GM21825 (cell line): ENCODE measurements around the gene UBQLNL.
A peak's percentile ranks its signal among the peaks of the same experiment; 100 is the strongest.

ENCODE experiments used
- ATAC-seq: cut with Tn5 transposase; IDR thresholded peaks from one replicate; pipeline ENCODE4 v1.9.1; 2021; ENCODE audit warnings: mild to moderate bottlenecking, moderate library complexity; ENCODE audit not compliant: unreplicated experiment

The UBQLNL gene

DNA sequence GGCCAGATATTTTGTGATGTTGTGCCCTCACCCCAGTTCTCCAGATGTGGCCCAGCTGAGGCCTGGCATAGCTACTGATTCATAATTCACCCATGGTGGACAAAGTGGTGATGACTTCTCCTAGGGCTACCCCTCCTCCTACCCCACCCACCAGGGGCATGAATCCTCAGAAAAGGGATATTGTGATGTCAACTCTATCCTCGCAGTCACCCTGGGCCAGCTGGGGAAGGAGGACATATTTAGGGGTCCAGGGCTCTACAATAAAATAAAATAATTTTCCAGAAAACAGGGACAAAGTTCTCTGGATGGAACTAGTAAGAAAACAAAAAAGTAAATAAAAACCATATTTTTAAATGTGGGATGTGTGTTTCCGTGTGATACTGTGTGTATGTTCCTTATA lies at the start of gene UBQLNL:
Gene UBQLNL (minus strand): TSS at position 101 of the 400 bp plus-strand sequence. CDS start 258 bp downstream, outside the sequence.
- ATAC-seq, result no peak

DNA sequence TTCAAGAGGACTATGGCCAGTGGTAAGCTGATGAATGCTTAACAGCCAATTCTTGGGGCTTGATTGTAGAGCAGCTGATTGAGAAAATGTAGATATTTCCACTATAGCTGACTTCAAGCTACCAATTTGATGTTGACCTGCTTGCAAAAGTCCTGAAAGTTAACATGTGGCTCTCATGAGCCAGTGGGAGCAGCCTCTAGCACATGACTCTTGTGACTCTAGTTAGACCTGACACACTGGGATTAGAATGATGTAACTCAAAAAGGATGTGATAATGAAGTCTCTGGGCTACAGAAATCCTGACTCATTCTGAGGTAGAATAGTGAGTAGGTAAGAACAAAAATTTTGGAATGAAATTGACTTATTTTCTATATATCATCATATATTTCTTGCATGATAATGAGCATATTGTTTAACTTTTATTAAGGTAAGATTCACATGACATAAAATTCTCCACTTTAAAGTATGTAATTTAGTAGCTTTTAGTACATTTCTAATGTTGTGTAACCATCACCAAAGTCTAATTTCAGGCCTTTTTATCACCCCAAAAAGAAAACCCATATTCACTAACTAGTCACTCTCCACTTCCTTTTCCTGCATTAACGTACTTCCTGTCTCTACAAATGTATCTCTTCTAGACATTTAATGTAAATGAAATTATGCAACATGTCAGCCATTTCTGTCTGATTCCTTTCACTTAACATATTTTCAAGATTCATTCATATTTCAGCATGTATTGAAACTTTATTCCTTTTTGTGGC lies 47.9 kb upstream of the UBQLNL start:
- no peak for ATAC-seq

DNA sequence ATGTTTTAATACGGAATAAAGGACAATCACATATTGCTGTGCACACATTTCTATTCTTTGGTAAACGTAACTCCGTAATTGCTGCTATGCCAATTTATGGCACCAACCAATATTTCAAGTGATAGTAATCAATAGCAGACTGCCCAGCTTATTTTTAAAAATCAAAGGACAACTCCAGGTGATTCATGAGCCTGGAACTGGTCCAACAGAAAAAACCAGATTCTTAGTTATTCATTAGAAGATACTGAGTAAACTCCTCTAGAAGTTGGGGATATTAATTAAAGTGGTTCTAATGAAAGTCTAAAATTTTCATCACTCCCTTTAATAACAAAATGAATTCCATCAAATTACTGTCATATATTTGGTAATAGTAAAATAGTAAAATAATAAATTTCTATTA lies 41.3 kb upstream of the UBQLNL start:
- ATAC-seq, result no peak

DNA sequence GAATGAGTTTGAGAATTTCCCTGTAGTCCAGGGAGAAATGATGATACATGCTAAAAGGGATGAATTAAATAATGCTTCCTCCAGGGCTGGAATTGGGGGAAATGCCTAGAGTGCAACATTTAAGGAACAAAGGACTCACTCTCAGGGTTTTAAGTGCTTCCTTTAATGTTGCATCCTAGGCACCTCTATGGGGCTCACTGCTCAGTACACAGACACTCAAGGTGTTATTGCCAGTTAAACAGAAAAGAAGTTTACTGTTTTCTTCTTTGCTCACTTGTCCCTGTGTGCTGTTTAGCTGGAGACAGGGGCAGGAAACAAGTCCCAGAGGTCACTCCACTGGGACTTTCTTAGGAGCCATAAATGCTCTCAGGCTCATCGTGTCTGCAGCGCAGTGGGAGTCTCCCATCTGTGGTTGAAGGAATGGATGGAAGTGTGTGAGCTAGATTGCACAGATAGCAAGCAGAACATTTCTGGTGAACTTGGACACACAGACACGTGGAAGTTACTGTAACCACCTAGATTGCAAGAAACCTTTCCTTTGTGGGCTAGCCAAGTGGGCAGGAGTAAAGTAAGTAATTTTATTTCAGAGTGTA lies 40.2 kb upstream of the UBQLNL start:
- no peak for ATAC-seq

GRCh38 chr11:5553343-5553742 lies 36.8 kb upstream of the UBQLNL start:
- no peak for ATAC-seq

GRCh38 chr11:5550440-5551095 lies 34.1 kb upstream of the UBQLNL start:
- no peak for ATAC-seq

DNA sequence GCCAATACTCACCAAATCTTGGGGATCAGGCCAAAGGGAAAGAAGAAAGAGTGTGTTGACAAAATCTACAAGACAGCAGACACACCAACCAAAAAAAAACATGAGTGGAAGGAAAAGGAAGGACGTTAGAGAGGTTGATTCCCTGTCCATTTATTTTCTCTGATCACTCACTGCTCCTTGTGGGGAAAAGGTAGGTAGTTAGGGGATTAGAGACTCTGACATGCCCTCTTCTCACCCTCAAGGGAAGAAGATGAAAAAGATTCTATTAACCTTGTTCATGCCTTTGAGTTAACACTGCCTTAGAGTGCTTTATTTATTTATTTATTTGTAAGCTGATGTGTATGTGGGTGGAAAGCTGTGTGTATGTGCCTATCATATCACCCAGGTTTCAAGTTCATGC lies 31.9 kb upstream of the UBQLNL start, which contains the start of gene OR52H1:
Gene OR52H1 (minus strand): TSS at position 101 of the 400 bp plus-strand sequence. CDS start 3,035 bp downstream, outside the sequence.
- ATAC-seq, result no peak

GRCh38 chr11:5547982-5548381 lies 31.5 kb upstream of the UBQLNL start:
- peak; percentile 66 for ATAC-seq

GRCh38 chr11:5546457-5546856 lies 30.0 kb upstream of the UBQLNL start:
- no peak for ATAC-seq

GRCh38 chr11:5541427-5541826 lies 24.9 kb upstream of the UBQLNL start:
- ATAC-seq, result no peak

DNA sequence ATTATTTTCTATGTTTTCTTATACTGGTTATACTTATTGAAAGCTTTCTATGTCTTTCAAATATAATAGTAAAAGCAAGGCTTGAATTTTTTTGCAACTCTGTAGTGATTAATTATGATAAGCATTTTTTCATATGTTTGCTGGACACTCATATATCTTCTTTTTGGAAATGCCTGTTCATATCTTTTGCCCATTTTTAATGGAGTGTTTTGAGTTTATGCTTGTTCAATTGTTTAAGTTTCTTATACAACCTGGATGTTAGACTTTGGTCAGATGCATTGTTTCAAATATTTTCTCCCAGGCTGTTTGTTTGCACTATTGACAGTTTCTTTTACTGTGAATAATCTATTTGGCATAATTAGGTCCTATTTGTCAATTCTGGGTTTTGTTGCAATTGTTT lies 20.0 kb upstream of the UBQLNL start:
- ATAC-seq, result no peak

DNA sequence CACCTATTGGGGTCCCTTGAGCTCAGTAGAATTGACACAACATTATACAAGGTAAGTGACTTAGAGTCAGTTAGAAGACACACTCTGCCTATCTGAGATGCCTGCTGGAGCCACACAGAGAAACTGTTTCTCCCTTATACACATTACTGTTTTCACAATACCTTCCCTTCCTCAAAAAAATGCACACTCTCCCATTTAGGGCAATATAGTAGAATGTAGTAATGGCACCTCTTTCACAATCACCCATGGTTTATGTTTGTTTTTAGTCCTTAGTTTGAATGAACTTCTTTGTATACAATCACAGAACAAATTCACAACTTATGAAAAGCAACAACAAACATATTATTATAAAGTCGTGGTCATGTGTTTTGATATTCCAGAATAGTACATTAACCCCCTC lies 17.5 kb upstream of the UBQLNL start:
- no peak for ATAC-seq

DNA sequence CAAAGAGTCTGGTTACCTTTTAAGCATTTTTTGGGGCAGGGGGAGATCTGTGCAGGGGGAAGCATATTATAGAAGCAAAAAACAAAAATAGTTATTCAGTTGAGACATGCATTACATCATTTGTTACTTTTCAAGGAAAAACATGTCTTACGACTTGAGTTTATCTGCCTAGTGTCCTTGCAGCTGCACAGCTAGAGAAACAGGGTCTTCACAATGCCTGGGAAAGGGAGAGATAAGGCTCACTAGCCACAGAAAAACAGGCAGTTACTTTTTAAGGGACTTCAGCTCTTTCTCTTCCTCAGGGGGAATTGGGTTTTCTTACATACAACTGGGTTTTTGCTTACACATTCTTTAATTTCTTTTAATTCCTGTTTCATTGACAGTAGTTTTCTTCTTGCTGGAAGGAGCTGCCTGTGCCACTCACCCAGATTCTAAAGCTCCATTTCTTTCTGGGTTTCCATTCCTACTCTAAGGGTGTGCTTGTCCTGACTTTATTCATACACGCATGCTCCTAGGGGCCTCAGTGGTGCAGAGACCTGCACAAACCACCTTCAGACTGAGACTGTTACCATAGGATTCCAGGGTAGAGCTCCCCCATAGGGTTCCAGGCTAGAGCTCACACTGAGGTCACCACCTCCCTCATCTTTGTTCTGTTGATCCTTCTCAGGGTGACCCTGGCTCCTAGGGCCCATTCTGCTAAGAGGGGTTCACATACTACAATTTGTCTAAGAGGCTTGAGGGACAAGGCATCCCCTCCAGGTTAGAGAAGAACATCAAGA lies 14.7 kb upstream of the UBQLNL start:
- ATAC-seq, result no peak

DNA sequence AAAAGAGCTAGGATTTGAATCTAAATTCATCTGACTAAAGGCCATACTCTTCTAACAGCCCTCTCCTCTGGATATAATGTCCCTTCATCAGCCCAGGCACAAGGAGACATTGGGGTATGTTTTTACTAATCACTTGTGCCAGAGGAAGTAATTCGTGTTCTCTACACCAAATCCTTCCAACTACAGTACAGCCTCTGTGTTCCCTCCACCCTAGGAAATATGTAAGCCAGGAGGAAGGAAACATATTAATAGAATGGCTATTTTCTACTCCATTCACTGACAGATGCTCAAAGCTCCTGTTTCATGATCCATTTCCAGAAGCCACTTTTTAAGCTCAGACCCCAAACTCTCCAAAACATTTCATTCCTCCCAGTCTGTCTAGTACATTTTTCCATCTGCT lies 12.0 kb upstream of the UBQLNL start:
- ATAC-seq, result no peak

GRCh38 chr11:5527716-5528115 lies 11.2 kb upstream of the UBQLNL start:
- no peak for ATAC-seq

- no peak for ATAC-seq
Observed at GRCh38 chr11:5524756-5525155, 8.3 kb upstream of the UBQLNL start.

- no peak for ATAC-seq
Observed at GRCh38 chr11:5522308-5522707, 5.8 kb upstream of the UBQLNL start.

- no peak for ATAC-seq
Observed at GRCh38 chr11:5521540-5521939, 5.0 kb upstream of the UBQLNL start.

- no peak for ATAC-seq
Observed at GRCh38 chr11:5514841-5515240, 1.7 kb downstream of the UBQLNL start.

GRCh38 chr11:5509803-5510202 lies 6.7 kb downstream of the UBQLNL start, which contains the start of gene UBQLN3:
Gene UBQLN3 (minus strand): TSS chr11:5509957. CDS start chr11:5509558, 399 bp downstream.
- ATAC-seq, result no peak

- no peak for ATAC-seq
Observed at GRCh38 chr11:5508605-5509004, 7.9 kb downstream of the UBQLNL start.
